Measurements from ENCODE around the gene PLEKHM3. TPM values are rescaled to one million over a fixed set of nuclear protein-coding genes. Genes with fewer than 3 reads are reported as not detected.

Gene PLEKHM3
- total and polyA plus RNA-seq, 2 experiments from 2014 or later: 3.9 to 8.8 TPM

GRCh38 chr2:208012449-208012848 is 12.9 kb downstream of the PLEKHM3 start (continued):
- no peak for TF ChIP-seq ZNF462 (CRISPR knock-in tag; IDR thresholded peaks at IDR 0.05)
- no peak for TF ChIP-seq EZH2phosphoT487 (IDR thresholded peaks at IDR 0.05; ENCODE audit: unreplicated experiment)
- no peak for TF ChIP-seq STAT1 (IDR thresholded peaks at IDR 0.05; ENCODE audit: unreplicated experiment)
- no peak for TF ChIP-seq CREB1 (CRISPR knock-in tag; IDR thresholded peaks at IDR 0.05; ENCODE audit: low read depth)
- TF ChIP-seq ZNF331 (CRISPR knock-in tag; IDR thresholded peaks at IDR 0.05; ENCODE audit: low read depth): no peak
- TF ChIP-seq ETS1 (IDR thresholded peaks at IDR 0.05): no peak
- TF ChIP-seq POLR2AphosphoS5 (IDR thresholded peaks at IDR 0.05; ENCODE audit: low read depth): no peak
- no peak for TF ChIP-seq ZNF114 (CRISPR knock-in tag; IDR thresholded peaks at IDR 0.05)

- no peak overlapping the region for H3K27ac ChIP-seq (ENCODE audit: low read depth)
- H3K27me3 ChIP-seq (ENCODE audit: insufficient read depth): no peaks in the 10 kb centered on the region
- peaks cover 11% of the 10 kb centered on the region; the same call in 1 of the 2 replicates for H3K4me1 ChIP-seq (ENCODE audit: insufficient read depth)
- H2AFZ ChIP-seq: no peak overlapping the region
- no peaks in the 10 kb centered on the region for H3K9me3 Mint-ChIP-seq
- no peaks in the 10 kb centered on the region for H3K9me2 ChIP-seq (ENCODE audit: insufficient read depth)
- H3K79me2 ChIP-seq (replicated peaks; ENCODE audit: insufficient read depth): peaks cover 3% of the 10 kb centered on the region; the same call in 1 of the 2 replicates
- no peak overlapping the region for H3K27ac Mint-ChIP-seq
- peaks cover 3% of the 10 kb centered on the region; the same call in 2 of the 3 replicates for H3K36me3 Mint-ChIP-seq (ENCODE audit: low read depth)
- H3K36me3 ChIP-seq (ENCODE audit: insufficient read depth): no peaks in the 10 kb centered on the region
- DNase-seq (ENCODE audit: low spot score): no peak
- no peak for ATAC-seq
- H3F3A ChIP-seq (replicated peaks; ENCODE audit: low read depth): no peaks in the 10 kb centered on the region
- peaks cover 17% of the 10 kb centered on the region for H3K4me1 Mint-ChIP-seq
- H4K20me1 ChIP-seq (replicated peaks; ENCODE audit: insufficient read depth): no peaks in the 10 kb centered on the region
- H3K4me3 Mint-ChIP-seq: no peak overlapping the region
- no peak overlapping the region for H3K4me3 ChIP-seq
- H3K27me3 Mint-ChIP-seq (ENCODE audit: insufficient read depth, low read depth, poor library complexity): no peaks in the 10 kb centered on the region
- H3K4me2 ChIP-seq: no peak overlapping the region
- no peak for TF ChIP-seq CREB1 (CRISPR knock-in tag; IDR thresholded peaks at IDR 0.05; ENCODE audit: low read depth)
- no peak for TF ChIP-seq POLR2AphosphoS5 (IDR thresholded peaks at IDR 0.05; ENCODE audit: low read depth)
- no peak for TF ChIP-seq ETS1 (IDR thresholded peaks at IDR 0.05)
- TF ChIP-seq JUNB (IDR thresholded peaks at IDR 0.05; ENCODE audit: unreplicated experiment): no peak
Measured at GRCh38 chr2:208010506-208010905, 14.8 kb downstream of the PLEKHM3 start.

Measured in GM23338 (cell line).